Measurements from ENCODE around the gene CAST.

CAST gene

GRCh38 chr5:96663608-96664007, 1.4 kb downstream of the CAST start:
- H3K4me1 ChIP-seq (ENCODE audit: insufficient read depth, low read length, severe bottlenecking): peaks cover 28% of the 10 kb centered on the region
- H2AFZ ChIP-seq (ENCODE audit: low read length): no peak overlapping the region
- H4K20me1 ChIP-seq (ENCODE audit: insufficient read depth, low read length): no peaks in the 10 kb centered on the region
- H3F3A ChIP-seq (ENCODE audit: insufficient read depth, low read length): peaks cover 4% of the 10 kb centered on the region; the same call in 1 of the 2 replicates
- no peaks in the 10 kb centered on the region for H3K9me2 ChIP-seq (ENCODE audit: low read depth, low read length)
- TF ChIP-seq EZH2 (IDR thresholded peaks at IDR 0.05; ENCODE audit: borderline replicate concordance, low read length): no peak
- TF ChIP-seq, protein P1, sequence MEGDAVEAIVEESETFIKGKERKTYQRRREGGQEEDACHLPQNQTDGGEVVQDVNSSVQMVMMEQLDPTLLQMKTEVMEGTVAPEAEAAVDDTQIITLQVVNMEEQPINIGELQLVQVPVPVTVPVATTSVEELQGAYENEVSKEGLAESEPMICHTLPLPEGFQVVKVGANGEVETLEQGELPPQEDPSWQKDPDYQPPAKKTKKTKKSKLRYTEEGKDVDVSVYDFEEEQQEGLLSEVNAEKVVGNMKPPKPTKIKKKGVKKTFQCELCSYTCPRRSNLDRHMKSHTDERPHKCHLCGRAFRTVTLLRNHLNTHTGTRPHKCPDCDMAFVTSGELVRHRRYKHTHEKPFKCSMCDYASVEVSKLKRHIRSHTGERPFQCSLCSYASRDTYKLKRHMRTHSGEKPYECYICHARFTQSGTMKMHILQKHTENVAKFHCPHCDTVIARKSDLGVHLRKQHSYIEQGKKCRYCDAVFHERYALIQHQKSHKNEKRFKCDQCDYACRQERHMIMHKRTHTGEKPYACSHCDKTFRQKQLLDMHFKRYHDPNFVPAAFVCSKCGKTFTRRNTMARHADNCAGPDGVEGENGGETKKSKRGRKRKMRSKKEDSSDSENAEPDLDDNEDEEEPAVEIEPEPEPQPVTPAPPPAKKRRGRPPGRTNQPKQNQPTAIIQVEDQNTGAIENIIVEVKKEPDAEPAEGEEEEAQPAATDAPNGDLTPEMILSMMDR (IDR thresholded peaks at IDR 0.05; ENCODE audit: low read length): no peak
- H3K9ac ChIP-seq (ENCODE audit: low read length): peak overlapping the region; percentile 92; the same call in 1 of the 2 replicates
- H3K79me2 ChIP-seq (ENCODE audit: insufficient read depth, low read length): peaks cover 6% of the 10 kb centered on the region
- no peaks in the 10 kb centered on the region for H3K27me3 ChIP-seq (ENCODE audit: insufficient read depth, low read length)
- H3K4me3 ChIP-seq (ENCODE audit: low read depth, low read length, poor library complexity, severe bottlenecking): peak overlapping the region; percentile 76
- no peaks in the 10 kb centered on the region for H3K36me3 ChIP-seq (ENCODE audit: insufficient read depth, low read length)
- no peaks in the 10 kb centered on the region for H3K9me3 ChIP-seq (ENCODE audit: low read length)
- H3K4me2 ChIP-seq (ENCODE audit: low read length): peak overlapping the region; percentile 97
- no peak overlapping the region for H3K27ac ChIP-seq (ENCODE audit: low read depth, low read length, poor library complexity, severe bottlenecking)

- peaks cover 4% of the 10 kb centered on the region; the same call in 1 of the 2 replicates for H3F3A ChIP-seq (ENCODE audit: insufficient read depth, low read length)
- H3K9me2 ChIP-seq (ENCODE audit: low read depth, low read length): no peaks in the 10 kb centered on the region
- H4K20me1 ChIP-seq (ENCODE audit: insufficient read depth, low read length): no peaks in the 10 kb centered on the region
- H3K79me2 ChIP-seq (ENCODE audit: insufficient read depth, low read length): peaks cover 6% of the 10 kb centered on the region
- no peaks in the 10 kb centered on the region for H3K27me3 ChIP-seq (ENCODE audit: insufficient read depth, low read length)
- H3K9ac ChIP-seq (ENCODE audit: low read length): no peak overlapping the region
- no peaks in the 10 kb centered on the region for H3K9me3 ChIP-seq (ENCODE audit: low read length)
- H3K36me3 ChIP-seq (ENCODE audit: insufficient read depth, low read length): no peaks in the 10 kb centered on the region
- no peak overlapping the region for H3K4me3 ChIP-seq (ENCODE audit: low read depth, low read length, poor library complexity, severe bottlenecking)
- no peak overlapping the region for H3K4me2 ChIP-seq (ENCODE audit: low read length)
- H2AFZ ChIP-seq (ENCODE audit: low read length): no peak overlapping the region
- H3K4me1 ChIP-seq (ENCODE audit: insufficient read depth, low read length, severe bottlenecking): peaks cover 28% of the 10 kb centered on the region
- no peak overlapping the region for H3K27ac ChIP-seq (ENCODE audit: low read depth, low read length, poor library complexity, severe bottlenecking)
- TF ChIP-seq, protein P1 (IDR thresholded peaks at IDR 0.05; ENCODE audit: low read length): no peak
- TF ChIP-seq EZH2 (IDR thresholded peaks at IDR 0.05; ENCODE audit: borderline replicate concordance, low read length): no peak
Observed at GRCh38 chr5:96664669-96665068, 2.5 kb downstream of the CAST start.

DNA sequence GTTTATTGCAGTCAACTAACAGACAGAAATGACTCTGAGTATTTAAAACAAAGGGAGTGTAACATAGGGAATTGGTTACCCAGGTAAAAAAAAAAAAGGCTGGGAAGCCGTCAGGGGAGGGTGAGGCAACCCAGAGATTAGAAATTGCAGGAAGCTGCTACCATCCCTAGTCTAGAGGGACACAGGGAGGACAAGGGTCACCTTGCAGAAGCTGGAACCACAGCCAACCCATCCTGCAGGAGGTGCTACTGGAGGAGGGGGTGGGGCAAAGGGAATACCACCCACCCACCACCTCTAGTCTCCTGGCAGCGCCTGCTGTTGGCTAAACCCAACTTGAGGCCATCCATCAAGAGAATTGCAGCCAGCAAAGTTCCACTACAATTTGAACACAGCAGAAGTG, 6.5 kb downstream of the CAST start:
- Histone ChIP-seq H3K36me3 (ENCODE audit: insufficient read depth, low read length) (no peaks in the 10 kb centered on the region), H3K9me3 (ENCODE audit: low read length) (no peaks in the 10 kb centered on the region), H3K79me2 (ENCODE audit: insufficient read depth, low read length) (peaks cover 11% of the 10 kb centered on the region), H3K4me1 (ENCODE audit: insufficient read depth, low read length, severe bottlenecking) (peaks cover 9% of the 10 kb centered on the region), H4K20me1 (ENCODE audit: insufficient read depth, low read length) (no peaks in the 10 kb centered on the region), H2AFZ (ENCODE audit: low read length) (no peak overlapping the region), H3F3A (ENCODE audit: insufficient read depth, low read length) (no peaks in the 10 kb centered on the region), H3K4me3 (ENCODE audit: low read depth, low read length, poor library complexity, severe bottlenecking) (no peak overlapping the region), H3K9ac (ENCODE audit: low read length) (no peak overlapping the region), H3K4me2 (ENCODE audit: low read length) (no peak overlapping the region), H3K27ac (ENCODE audit: low read depth, low read length, poor library complexity, severe bottlenecking) (no peak overlapping the region), H3K27me3 (ENCODE audit: insufficient read depth, low read length) (no peaks in the 10 kb centered on the region), H3K9me2 (ENCODE audit: low read depth, low read length) (no peaks in the 10 kb centered on the region)
- TF ChIP-seq, protein P1 (IDR thresholded peaks at IDR 0.05; ENCODE audit: low read length): no peak
- no peak for TF ChIP-seq EZH2 (IDR thresholded peaks at IDR 0.05; ENCODE audit: borderline replicate concordance, low read length)

Measured in OCI-LY1 (cell line).